ENCODE data around the gene PCCA.
"Not testable (repeated sequence)": the region's sequence is repeated elsewhere in the genome, so short reads cannot be mapped to it uniquely, and the experiment has no call there.

Gene PCCA

GRCh38 chr13:100197116-100197515 lies 108.2 kb downstream of the PCCA start:
- no peak for DNase-seq

GRCh38 chr13:100197591-100198365 lies 108.9 kb downstream of the PCCA start:
- peak in 1 of 14 donors; percentile 11 for DNase-seq

GRCh38 chr13:100203696-100204367 lies 114.9 kb downstream of the PCCA start:
- no peak for DNase-seq

GRCh38 chr13:100208002-100208401 lies 119.1 kb downstream of the PCCA start:
- no peak for DNase-seq

- DNase-seq, result no peak
Measured at GRCh38 chr13:100208626-100209025, 119.7 kb downstream of the PCCA start.

GRCh38 chr13:100209857-100210825 lies 121.2 kb downstream of the PCCA start:
- DNase-seq, result no peak

GRCh38 chr13:100211016-100211710 lies 122.3 kb downstream of the PCCA start:
- DNase-seq, result no peak

GRCh38 chr13:100212904-100213553 lies 124.1 kb downstream of the PCCA start:
- DNase-seq, result no peak

- DNase-seq, result no peak
Measured at GRCh38 chr13:100213576-100213975, 124.7 kb downstream of the PCCA start.

GRCh38 chr13:100214886-100215285 lies 126.0 kb downstream of the PCCA start:
- no peak for DNase-seq

- no peak for DNase-seq
Measured at GRCh38 chr13:100221166-100221565, 132.3 kb downstream of the PCCA start.

GRCh38 chr13:100223966-100224530 lies 135.2 kb downstream of the PCCA start:
- DNase-seq, result not testable (repeated sequence)

- no peak for DNase-seq
Measured at GRCh38 chr13:100229603-100230002, 140.7 kb downstream of the PCCA start.

- DNase-seq, result no peak
Measured at GRCh38 chr13:100230769-100231149, 141.9 kb downstream of the PCCA start.

GRCh38 chr13:100231176-100231575 lies 142.3 kb downstream of the PCCA start:
- DNase-seq, result no peak

- DNase-seq, result no peak
Measured at GRCh38 chr13:100234006-100234405, 145.1 kb downstream of the PCCA start.

- no peak for DNase-seq
Measured at GRCh38 chr13:100234524-100235136, 145.7 kb downstream of the PCCA start.

- peak in 1 of 14 donors; percentile 25 for DNase-seq
Measured at GRCh38 chr13:100235311-100235901, 146.5 kb downstream of the PCCA start.

GRCh38 chr13:100240109-100240779 lies 151.4 kb downstream of the PCCA start:
- no peak for DNase-seq

GRCh38 chr13:100244431-100244830 lies 155.5 kb downstream of the PCCA start:
- no peak for DNase-seq
